A172 (cell line): ENCODE data around the gene ATP5MG. TPM values are rescaled to one million over a fixed set of nuclear protein-coding genes. Genes with fewer than 3 reads are reported as not detected.

ENCODE experiments used
- DNase-seq: peaks from one replicate; pipeline ENCODE4 v3.0.0-alpha.2; 2015; ENCODE audit warnings: low spot score
- total RNA-seq: library from RNA; depleted of rRNA; stranded (reverse); fragments of >200 nt; shearing (Covaris generic); gene quantifications from 2 replicates; pipeline ENCODE4 v1.2.3, GENCODE V29; 2014; rRNA removed

Gene ATP5MG
- total RNA-seq, 1 experiment from 2014 or later = 49.7 TPM

DNA sequence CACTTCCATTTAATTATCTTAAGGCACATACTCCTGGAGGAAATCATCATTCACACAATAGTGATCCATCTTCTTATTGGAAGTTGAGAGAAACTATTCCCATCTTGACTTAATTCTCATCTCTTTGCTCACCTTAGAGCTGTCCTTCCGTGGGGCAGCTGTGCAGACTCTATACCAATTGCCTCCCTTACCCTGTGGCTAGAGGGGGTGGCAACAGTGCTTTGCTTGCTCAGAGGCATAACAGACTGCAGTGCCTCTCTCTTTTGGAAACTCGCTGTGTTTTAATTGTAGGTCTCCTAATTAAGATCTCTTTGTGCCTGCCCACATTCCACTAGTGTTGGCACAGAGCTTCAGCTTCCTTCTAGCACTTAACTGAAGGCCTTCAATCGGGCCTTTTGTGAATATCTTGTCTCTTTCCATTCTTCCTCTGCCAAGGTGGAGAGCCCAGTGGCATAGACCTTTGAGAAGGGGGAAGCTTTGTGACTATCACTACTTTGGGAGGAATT, 40.4 kb downstream of the ATP5MG start:
- no peak for DNase-seq

DNA sequence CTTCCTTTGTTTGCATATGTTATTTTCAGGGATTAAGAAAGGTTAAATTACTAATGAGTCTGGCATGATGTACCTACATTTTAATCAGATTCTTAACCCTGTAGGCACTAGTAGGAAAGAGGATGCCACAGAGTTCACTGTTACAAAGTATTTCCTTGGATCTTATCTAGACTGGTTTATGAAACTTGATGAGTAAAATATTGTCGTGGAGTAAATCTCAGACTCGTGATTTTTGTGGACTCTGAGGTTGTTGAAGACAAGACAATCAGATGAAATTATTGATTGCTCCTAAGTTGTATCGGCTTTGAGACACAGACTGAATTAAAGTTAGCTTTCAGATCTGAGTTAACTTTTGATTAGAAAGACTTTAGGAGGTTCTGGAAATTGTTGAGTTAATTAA, 40.9 kb downstream of the ATP5MG start:
- no peak for DNase-seq

DNA sequence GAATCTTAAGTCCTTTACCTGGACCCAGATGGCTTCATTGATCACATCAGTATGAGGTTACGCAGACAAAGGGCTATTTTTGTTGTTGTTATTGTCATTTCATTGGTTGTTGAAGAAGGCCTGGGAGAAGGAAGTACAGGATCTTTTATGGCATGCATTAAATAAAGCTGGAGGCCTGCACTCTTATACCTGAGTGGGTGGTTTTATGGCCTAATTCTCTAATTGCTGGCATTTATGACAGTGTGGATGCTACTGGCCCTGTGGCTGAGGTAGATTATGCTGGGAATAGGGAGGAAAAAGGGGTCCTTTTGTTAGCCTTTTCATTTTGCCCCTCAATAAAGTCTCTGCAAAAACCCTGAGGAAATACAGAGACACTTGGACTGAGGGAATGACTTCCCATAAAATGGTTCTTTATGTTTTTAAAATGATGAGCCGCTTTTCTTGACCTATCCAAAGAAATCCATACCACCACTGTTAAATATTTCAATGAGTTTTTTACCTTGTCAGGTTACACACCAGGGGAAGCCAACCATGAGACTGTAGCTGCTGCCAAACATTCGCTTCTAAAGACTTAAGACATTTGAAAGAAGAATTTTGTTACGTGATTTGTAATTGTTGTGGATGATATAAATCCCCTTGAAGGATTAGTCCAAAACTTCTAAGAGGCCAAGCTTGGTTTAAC, 41.6 kb downstream of the ATP5MG start:
- no peak for DNase-seq

DNA sequence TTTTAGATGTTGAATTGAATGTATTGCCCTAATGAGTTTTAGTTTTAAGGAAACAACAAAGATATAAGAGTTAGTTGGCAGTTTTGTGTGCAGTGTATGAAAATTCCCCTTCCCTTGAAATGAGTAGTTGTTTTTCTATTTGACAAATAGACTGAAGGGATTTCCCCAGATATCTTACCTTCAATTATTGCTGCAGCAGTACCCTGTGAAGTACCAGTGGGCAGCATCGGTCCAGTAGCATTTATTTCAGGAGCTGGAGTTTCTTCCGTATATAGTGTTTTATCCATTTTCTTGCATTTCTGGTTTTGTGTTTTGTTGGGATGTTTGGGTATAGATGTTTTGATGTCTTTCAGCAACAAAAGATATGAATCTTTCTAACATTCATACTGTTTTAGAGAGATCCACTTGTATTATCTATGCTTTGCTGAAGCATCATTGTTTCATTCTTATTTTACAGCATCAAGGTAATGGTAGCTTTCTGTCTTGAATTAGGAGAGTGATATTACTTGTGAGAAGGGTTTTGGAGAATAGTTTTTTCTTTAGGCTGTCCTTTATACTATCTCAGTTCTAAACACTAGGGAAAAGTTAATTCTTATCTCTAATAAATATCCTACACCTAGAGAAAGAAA, 42.3 kb downstream of the ATP5MG start:
- DNase-seq = no peak

DNA sequence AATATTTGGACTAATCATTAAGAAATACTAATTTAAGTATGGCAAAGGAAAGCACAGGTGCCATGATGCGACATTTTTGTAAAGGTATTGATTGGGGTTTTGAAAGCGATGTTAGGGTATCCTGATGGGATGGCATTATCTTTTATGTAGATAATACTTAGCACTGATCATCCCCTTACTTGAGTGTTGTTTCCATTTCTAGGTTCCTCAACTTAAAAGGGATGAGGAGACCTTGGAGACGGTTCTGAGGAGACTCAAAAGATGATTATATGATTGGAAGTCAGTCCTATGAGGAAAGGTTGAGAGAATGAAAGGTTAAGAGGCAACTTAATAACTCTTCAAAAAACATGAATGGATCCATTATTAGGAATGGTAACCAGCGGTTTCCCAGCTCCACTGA, 46.0 kb downstream of the ATP5MG start:
- DNase-seq = no peak

DNA sequence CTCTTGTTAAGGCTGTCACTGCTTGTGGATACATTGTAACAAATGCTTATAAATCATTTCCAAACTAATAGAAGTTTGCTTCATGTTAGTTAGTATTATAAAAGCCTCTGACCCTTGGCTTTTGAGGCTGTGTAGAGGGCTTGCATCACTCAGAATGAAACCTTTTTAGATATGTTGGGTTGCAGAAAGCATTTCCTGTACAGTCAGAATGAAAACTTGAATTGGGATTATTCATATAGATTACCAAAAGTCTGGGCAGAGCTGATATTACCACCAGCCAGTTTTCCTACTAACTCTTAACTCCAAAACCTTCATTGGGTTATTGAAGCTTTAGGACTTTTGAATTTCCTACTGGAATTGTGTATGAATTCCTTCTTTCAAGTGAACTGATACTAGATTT, 46.9 kb downstream of the ATP5MG start:
- DNase-seq = no peak

DNA sequence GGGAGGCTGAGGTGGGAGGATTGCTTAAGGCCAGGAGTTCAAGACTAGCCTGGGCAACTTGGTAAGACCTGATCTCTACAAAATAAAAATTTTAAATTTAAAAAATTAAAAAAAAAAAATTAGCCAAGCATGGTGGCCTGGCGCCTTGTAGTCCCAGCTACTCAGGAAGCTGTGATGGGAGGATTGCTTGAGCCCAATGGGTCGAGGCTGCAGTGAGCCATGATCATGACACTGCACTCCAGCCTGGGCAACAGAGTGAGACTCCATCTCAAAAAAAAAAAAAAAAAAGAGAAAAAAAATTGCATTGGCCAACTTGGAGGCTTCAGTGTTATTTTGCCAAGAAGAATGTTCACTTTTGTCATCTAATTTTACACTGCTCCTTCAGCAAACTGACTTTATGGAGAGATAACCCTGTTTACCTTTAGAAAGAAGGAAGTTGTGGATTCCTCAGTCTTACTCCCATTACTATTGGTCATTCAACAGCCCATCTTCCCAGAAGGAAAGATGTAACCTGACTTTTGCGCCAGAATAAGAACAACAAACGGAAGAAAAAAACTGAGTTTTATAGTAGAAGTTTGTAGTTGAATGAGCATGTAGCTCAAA, 48.0 kb downstream of the ATP5MG start:
- no peak for DNase-seq

DNA sequence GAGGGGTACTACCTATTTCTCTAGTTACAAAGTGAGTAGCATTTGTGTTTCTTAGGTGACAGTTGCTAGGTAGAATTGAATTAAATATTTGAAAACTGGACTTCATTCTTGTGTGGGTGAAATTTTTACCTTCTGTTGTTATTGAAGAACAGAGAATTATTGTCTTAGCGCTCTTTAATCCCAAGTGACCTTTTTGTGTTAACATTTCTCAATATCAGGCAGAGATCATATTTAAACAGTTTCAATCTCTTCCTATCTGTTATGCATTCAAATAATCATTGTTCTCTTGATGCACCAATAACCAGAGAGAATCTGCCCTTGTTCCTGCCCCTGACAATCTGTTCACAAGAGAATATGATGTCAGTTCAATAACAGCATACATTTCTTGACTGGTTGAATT, 49.0 kb downstream of the ATP5MG start:
- no peak for DNase-seq

Other genes starting within 250 kb of the ATP5MG start
- gene SCN4B, start 248.8 kb upstream of the ATP5MG start, total RNA-seq = 0.84 TPM in 1 of 2 replicates, not detected in the other
- gene SCN2B, start 225.0 kb upstream of the ATP5MG start, total RNA-seq = not detected in 2 replicates
- not detected in 2 replicates for gene JAML, start 176.6 kb upstream of the ATP5MG start, total RNA-seq
- 1.8 and 2.0 TPM in 2 replicates for gene MPZL3, start 149.2 kb upstream of the ATP5MG start, total RNA-seq
- not detected in 2 replicates for gene MPZL2, start 137.3 kb upstream of the ATP5MG start, total RNA-seq
- not detected in 2 replicates for gene CD3E, start 96.9 kb upstream of the ATP5MG start, total RNA-seq
- not detected in 2 replicates for gene CD3D, start 58.9 kb upstream of the ATP5MG start, total RNA-seq
- gene CD3G, start 57.3 kb upstream of the ATP5MG start, total RNA-seq = not detected in 2 replicates
- 24.8 and 25.4 TPM in 2 replicates for gene UBE4A, start 42.0 kb upstream of the ATP5MG start, total RNA-seq
- gene KMT2A, start 34.9 kb downstream of the ATP5MG start, total RNA-seq = 15.2 and 19.1 TPM in 2 replicates
- not detected in 2 replicates for gene TTC36, start 125.9 kb downstream of the ATP5MG start, total RNA-seq
- 0.24 and 1.3 TPM in 2 replicates for gene TMEM25, start 129.6 kb downstream of the ATP5MG start, total RNA-seq
- gene IFT46, start 164.3 kb downstream of the ATP5MG start, total RNA-seq = 34.6 and 40.5 TPM in 2 replicates
- 92.7 and 102 TPM in 2 replicates for gene ARCN1, start 170.8 kb downstream of the ATP5MG start, total RNA-seq
- gene PHLDB1, start 206.0 kb downstream of the ATP5MG start, total RNA-seq = 87.1 and 101 TPM in 2 replicates